ENCODE measurements around the gene FARP1. TPM values are rescaled to one million over a fixed set of nuclear protein-coding genes. Genes with fewer than 3 reads are reported as not detected.

The FARP1 gene
- total and polyA plus RNA-seq, 2 of the 13 experiments (the other 11 are each of a cell fraction or from before 2014, with no cell fraction given): 70.6 to 126 TPM

- no peak for TF ChIP-seq ZNF136 (CRISPR knock-in tag; IDR thresholded peaks at IDR 0.05; ENCODE audit: low read depth)
- TF ChIP-seq RBM22 (optimal IDR thresholded peaks at IDR 0.05; ENCODE audit: low read length): peak; percentile 67
- TF ChIP-seq, protein P1, sequence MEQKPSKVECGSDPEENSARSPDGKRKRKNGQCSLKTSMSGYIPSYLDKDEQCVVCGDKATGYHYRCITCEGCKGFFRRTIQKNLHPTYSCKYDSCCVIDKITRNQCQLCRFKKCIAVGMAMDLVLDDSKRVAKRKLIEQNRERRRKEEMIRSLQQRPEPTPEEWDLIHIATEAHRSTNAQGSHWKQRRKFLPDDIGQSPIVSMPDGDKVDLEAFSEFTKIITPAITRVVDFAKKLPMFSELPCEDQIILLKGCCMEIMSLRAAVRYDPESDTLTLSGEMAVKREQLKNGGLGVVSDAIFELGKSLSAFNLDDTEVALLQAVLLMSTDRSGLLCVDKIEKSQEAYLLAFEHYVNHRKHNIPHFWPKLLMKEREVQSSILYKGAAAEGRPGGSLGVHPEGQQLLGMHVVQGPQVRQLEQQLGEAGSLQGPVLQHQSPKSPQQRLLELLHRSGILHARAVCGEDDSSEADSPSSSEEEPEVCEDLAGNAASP (CRISPR knock-in tag; IDR thresholded peaks at IDR 0.05; ENCODE audit: borderline replicate concordance): no peak
- TF ChIP-seq POLR2G (IDR thresholded peaks at IDR 0.05; ENCODE audit: low read depth, low read length): peak; percentile 43
- peak; percentile 35; the same call in 1 of the 2 replicates for TF ChIP-seq PAF1 (CRISPR knock-in tag; IDR thresholded peaks at IDR 0.05)
- no peak for TF ChIP-seq ZNF703 (CRISPR knock-in tag; IDR thresholded peaks at IDR 0.05; ENCODE audit: borderline replicate concordance)
Measured at GRCh38 chr13:98452851-98453843, 310.3 kb downstream of the FARP1 start (continued).

GRCh38 chr13:98454389-98454881, 311.5 kb downstream of the FARP1 start:
- in situ Hi-C loops (cut with HindIII; ENCODE audit: extremely low pct_ligation_motif_present, low pct_unique_long_range_greater_than_20kb) (no loop called here), intact Hi-C loops (cut with micrococcal nuclease; ENCODE audit: unreplicated experiment) (no loop called here)
- Histone ChIP-seq H3K27me3 (ENCODE audit: control insufficient read depth in 1 of 2, insufficient read depth in 2 of 2, low read length in 2 of 2) (no peaks in the 10 kb centered on the region), H3K4me3 (replicated peaks in 1 of 3; ENCODE audit: insufficient read depth in 1 of 3, low read depth in 2 of 3, low read length in 3 of 3) (no peak overlapping the region), H3K36me3 (replicated peaks in 1 of 2; ENCODE audit: control insufficient read depth in 1 of 2, insufficient read depth in 2 of 2, low read length in 2 of 2) (peaks cover 23 to 66% of the 10 kb centered on the region in 2 experiments), H3K9me3 (ENCODE audit: low read length) (no peaks in the 10 kb centered on the region), H3K9ac (ENCODE audit: insufficient read depth, low read depth, low read length) (no peak overlapping the region), H3K4me2 (ENCODE audit: low read depth, low read length) (no peak overlapping the region), H4K20me1 (ENCODE audit: insufficient read depth, low read length) (peaks cover 8% of the 10 kb centered on the region), H3K79me2 (ENCODE audit: insufficient read depth, low read length) (no peaks in the 10 kb centered on the region), H2AFZ (ENCODE audit: low read length) (no peak overlapping the region), H3K4me1 (ENCODE audit: insufficient read depth, low read length) (peaks cover 23% of the 10 kb centered on the region), H3K27ac (ENCODE audit: extremely low read length, insufficient read depth, low read length) (no peak overlapping the region)
- DNase-seq (ENCODE audit: low spot score) (peak; percentile 41), FAIRE-seq (peak; percentile 49), ATAC-seq (no peak)
- ChIA-PET CTCF (ENCODE audit: low intra/inter-chr PET ratio, low total read pairs) (no interaction called here), POLR2A (no interaction called here)
- WGBS (ENCODE audit: low lambda C conversion rate): 71% methylated on average over 7 of the region's 7 CpGs
- no TSS peak for BruUV-seq (replicated peaks)
- TF ChIP-seq ZBTB49 (CRISPR knock-in tag; IDR thresholded peaks at IDR 0.05; ENCODE audit: borderline replicate concordance) (no peak), NRL (CRISPR knock-in tag; IDR thresholded peaks at IDR 0.05; ENCODE audit: borderline replicate concordance) (no peak), POLR2A (IDR thresholded peaks at IDR 0.05; ENCODE audit: insufficient read depth in 1 of 2, low read depth in 2 of 2, low read length in 2 of 2) (0 out of 4 replicates have a peak, but pooled peaks of 1 of the 2 experiments have one; percentile 28), KMT2A (CRISPR knock-in tag; IDR thresholded peaks at IDR 0.05) (no peak), POLR2G (IDR thresholded peaks at IDR 0.05; ENCODE audit: low read depth, low read length) (peak; percentile 28; the same call in 1 of the 2 replicates), RBM22 (optimal IDR thresholded peaks at IDR 0.05; ENCODE audit: low read length) (peak; percentile 85)

All from HepG2 (cell line).